Neural progenitor cell (in vitro differentiated cells): ENCODE measurements around the gene CASP10. TPM values are rescaled to one million over a fixed set of nuclear protein-coding genes. Genes with fewer than 3 reads are reported as not detected.
A peak's percentile ranks its signal among the peaks of the same experiment; 100 is the strongest.

ENCODE experiments used
- DNase-seq: peaks from one replicate; pipeline ENCODE4 v3.0.0-alpha.2; 2016; ENCODE audit warnings: low spot score
- H2AFZ ChIP-seq: fragments of 200-600 bp; sonication (generic); replicated peaks from 2 replicates; pipeline ENCODE4 v1.6.1; 2016; ENCODE audit warnings: antibody characterized with exemption
- H3F3A ChIP-seq: fragments of 200-600 bp; sonication (generic); 2 replicates; pipeline ENCODE4 v1.6.1; 2016; ENCODE audit warnings: antibody characterized with exemption, low read depth
- H3K27ac ChIP-seq: fragments of 200-600 bp; sonication (generic); 2 replicates; pipeline ENCODE4 v1.5.1; 2016; ENCODE audit warnings: mild to moderate bottlenecking
- H3K27me3 ChIP-seq: fragments of 200-600 bp; sonication (generic); 2 replicates; pipeline ENCODE4 v1.6.1; 2016; ENCODE audit warnings: mild to moderate bottlenecking, moderate library complexity
- H3K36me3 ChIP-seq: fragments of 200-600 bp; sonication (generic); 2 replicates; pipeline ENCODE4 v1.5.1; 2016
- H3K4me1 ChIP-seq: fragments of 200-600 bp; sonication (generic); 2 replicates; pipeline ENCODE4 v1.6.1; 2016; ENCODE audit warnings: mixed run types
- H3K4me2 ChIP-seq: fragments of 200-600 bp; sonication (generic); 2 replicates; pipeline ENCODE4 v1.6.1; 2016
- H3K4me3 ChIP-seq: fragments of 200-600 bp; sonication (generic); 2 replicates; pipeline ENCODE4 v1.5.1; 2016
- H3K79me2 ChIP-seq: fragments of 200-600 bp; sonication (generic); 2 replicates; pipeline ENCODE4 v1.6.1; 2016; ENCODE audit warnings: low read depth
- H3K9ac ChIP-seq: fragments of 200-600 bp; sonication (generic); 2 replicates; pipeline ENCODE4 v1.6.1; 2016
- H3K9me3 ChIP-seq: fragments of 200-600 bp; sonication (generic); 2 replicates; pipeline ENCODE4 v1.5.1; 2016; ENCODE audit warnings: low read depth
- H4K20me1 ChIP-seq: fragments of 200-600 bp; sonication (generic); 2 replicates; pipeline ENCODE4 v1.6.1; 2016; ENCODE audit warnings: low read depth
- H3K27ac Mint-ChIP-seq: 3 replicates; pipeline ENCODE4 v1.8.0; 2021; ENCODE audit warnings: mixed read lengths
- H3K27me3 Mint-ChIP-seq: 2 replicates; pipeline ENCODE4 v1.8.0; 2022; ENCODE audit warnings: low read depth, mild to moderate bottlenecking, inconsistent platforms, moderate library complexity, mixed read lengths; ENCODE audit not compliant: insufficient read depth
- H3K36me3 Mint-ChIP-seq: 3 replicates; pipeline ENCODE4 v1.8.0; 2021; ENCODE audit warnings: mixed read lengths
- H3K4me1 Mint-ChIP-seq: 3 replicates; pipeline ENCODE4 v1.8.0; 2021; ENCODE audit warnings: mixed read lengths
- H3K4me3 Mint-ChIP-seq: 3 replicates; pipeline ENCODE4 v1.8.0; 2021; ENCODE audit warnings: mild to moderate bottlenecking, moderate library complexity, mixed read lengths
- H3K9me3 Mint-ChIP-seq: 3 replicates; pipeline ENCODE4 v1.8.0; 2020; ENCODE audit warnings: mixed read lengths
- EZH2 ChIP-seq: fragments of 200-600 bp; sonication (generic); IDR thresholded peaks from 2 replicates; pipeline ENCODE4 v1.6.1; 2017; ENCODE audit warnings: antibody characterized with exemption, mild to moderate bottlenecking, moderate library complexity
- EZH2phosphoT487 ChIP-seq: fragments of 200-600 bp; sonication (generic); IDR thresholded peaks from 2 replicates; pipeline ENCODE4 v1.6.1; 2017; ENCODE audit warnings: antibody characterized with exemption
- total RNA-seq: library from RNA; depleted of rRNA; stranded (reverse); fragments of >200 nt; gene quantifications from 2 replicates; pipeline ENCODE4 v1.2.3, GENCODE V29; 2015; ENCODE audit warnings: low replicate concordance
- TF ChIP-seq, protein P1 (sequence below): fragments of 200-600 bp; sonication (generic); IDR thresholded peaks from 2 replicates; pipeline ENCODE4 v1.5.1; 2017; ENCODE audit warnings: antibody characterized with exemption, mild to moderate bottlenecking

The CASP10 gene
- total RNA-seq, 1 donor from 2014 or later = 2.2 TPM

DNA sequence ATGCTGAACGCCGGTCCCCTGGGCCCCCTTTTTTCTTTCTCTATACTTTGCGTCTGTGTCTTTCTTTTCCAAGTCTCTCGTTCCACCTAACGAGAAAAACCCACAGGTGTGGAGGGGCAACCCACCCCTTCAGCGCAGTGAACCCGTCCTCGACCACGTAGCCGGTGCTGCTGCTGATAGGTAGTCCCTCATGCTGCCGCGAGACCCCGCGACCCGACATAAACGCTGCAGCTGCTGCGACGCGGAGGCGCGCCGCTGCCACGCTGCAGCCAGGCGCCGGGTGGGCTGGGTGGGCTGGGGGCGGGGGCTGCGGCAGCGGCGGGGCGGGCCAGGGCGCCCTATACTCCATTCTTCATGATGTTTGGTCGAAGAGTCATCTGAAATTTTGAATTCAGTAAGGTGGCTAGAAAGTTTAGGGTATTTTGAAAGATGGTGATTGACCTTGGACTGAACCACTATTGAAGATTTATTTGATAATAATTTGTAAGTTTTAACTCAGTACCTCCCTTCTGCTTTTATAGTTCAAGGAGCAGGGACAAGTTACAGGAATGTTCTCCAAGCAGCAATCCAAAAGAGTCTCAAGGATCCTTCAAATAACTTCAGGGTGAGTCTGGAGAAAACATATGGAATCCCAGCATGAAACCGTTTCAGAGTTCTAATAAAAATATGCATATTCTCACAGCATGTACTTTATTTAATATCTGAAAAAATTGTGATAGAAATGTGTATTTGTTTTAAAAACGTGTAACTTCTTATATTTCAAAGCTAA, 42.9 kb upstream of the CASP10 start:
- Mint-ChIP-seq H3K4me1 (peaks cover 11% of the 10 kb centered on the region), H3K9me3 (peaks cover 2% of the 10 kb centered on the region), H3K36me3 (no peaks in the 10 kb centered on the region), H3K27me3 (peaks cover 2% of the 10 kb centered on the region), H3K4me3 (no peak overlapping the region), H3K27ac (no peak overlapping the region)
- Histone ChIP-seq H3F3A (no peaks in the 10 kb centered on the region), H3K27ac (no peak overlapping the region), H3K36me3 (no peaks in the 10 kb centered on the region), H3K27me3 (peaks cover 4% of the 10 kb centered on the region), H4K20me1 (no peaks in the 10 kb centered on the region), H3K4me2 (no peak overlapping the region), H3K4me1 (peaks cover 5% of the 10 kb centered on the region), H3K9ac (no peak overlapping the region), H3K9me3 (no peaks in the 10 kb centered on the region), H3K4me3 (no peak overlapping the region), H3K79me2 (no peaks in the 10 kb centered on the region), H2AFZ (peak overlapping the region; percentile 0)
- TF ChIP-seq, protein P1, sequence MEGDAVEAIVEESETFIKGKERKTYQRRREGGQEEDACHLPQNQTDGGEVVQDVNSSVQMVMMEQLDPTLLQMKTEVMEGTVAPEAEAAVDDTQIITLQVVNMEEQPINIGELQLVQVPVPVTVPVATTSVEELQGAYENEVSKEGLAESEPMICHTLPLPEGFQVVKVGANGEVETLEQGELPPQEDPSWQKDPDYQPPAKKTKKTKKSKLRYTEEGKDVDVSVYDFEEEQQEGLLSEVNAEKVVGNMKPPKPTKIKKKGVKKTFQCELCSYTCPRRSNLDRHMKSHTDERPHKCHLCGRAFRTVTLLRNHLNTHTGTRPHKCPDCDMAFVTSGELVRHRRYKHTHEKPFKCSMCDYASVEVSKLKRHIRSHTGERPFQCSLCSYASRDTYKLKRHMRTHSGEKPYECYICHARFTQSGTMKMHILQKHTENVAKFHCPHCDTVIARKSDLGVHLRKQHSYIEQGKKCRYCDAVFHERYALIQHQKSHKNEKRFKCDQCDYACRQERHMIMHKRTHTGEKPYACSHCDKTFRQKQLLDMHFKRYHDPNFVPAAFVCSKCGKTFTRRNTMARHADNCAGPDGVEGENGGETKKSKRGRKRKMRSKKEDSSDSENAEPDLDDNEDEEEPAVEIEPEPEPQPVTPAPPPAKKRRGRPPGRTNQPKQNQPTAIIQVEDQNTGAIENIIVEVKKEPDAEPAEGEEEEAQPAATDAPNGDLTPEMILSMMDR = no peak
- no peak for TF ChIP-seq EZH2phosphoT487
- no peak for TF ChIP-seq EZH2
- no peak for DNase-seq

DNA sequence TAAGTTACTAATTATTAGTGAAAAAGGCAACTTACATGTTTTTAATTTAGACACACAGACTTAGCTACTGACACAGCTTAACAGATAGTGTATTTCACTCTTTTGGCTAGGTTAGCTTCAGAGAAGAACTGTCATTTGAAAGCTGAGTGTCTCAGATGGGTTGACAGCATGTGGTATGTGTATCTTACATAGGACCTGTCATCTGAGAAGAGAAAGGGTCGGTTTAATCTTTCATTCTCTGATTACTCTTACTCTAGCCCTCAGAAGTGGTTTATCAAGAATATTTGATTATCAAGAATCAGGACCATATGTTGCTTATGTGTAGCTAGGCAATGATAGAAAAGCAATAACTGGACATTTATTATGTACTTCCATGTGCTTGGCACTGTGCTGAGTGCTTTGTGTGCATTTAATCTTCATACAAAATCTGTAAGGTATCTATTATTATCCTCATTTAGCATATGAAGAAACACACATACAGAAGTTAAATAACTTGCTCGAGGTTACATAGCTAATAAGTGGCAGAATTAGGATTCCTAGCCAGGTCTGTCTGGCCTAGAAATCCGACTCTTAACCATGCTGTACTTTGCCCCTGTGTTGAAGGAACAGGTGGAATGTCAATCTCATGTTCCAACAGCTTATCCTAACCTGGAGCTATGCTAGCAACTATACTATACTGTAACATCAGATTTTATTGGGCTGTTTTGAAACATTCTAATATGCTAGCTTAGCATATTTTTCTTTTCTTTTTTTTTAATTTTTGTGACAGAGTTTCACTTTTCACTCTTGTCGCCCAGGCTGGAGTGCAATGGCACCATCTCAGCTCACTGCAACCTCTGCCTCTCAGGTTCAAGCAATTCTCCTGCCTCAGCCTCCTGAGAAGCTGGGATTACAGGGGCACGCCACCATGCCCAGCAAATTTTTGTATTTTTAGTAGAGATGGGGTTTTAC, 38.6 kb upstream of the CASP10 start:
- Histone ChIP-seq H3K4me3 (no peak overlapping the region), H3K36me3 (no peaks in the 10 kb centered on the region), H2AFZ (no peak overlapping the region), H3K27ac (no peak overlapping the region), H3K79me2 (no peaks in the 10 kb centered on the region), H3K4me2 (no peak overlapping the region), H3F3A (no peaks in the 10 kb centered on the region), H3K27me3 (peaks cover 4% of the 10 kb centered on the region), H3K9ac (no peak overlapping the region), H3K9me3 (no peaks in the 10 kb centered on the region), H4K20me1 (no peaks in the 10 kb centered on the region), H3K4me1 (peaks cover 3% of the 10 kb centered on the region)
- DNase-seq = no peak
- no peaks in the 10 kb centered on the region for H3K36me3 Mint-ChIP-seq
- peaks cover 2% of the 10 kb centered on the region for H3K4me1 Mint-ChIP-seq
- TF ChIP-seq EZH2phosphoT487 (no peak), EZH2 (no peak)
- TF ChIP-seq, protein P1 = no peak
- H3K9me3 Mint-ChIP-seq = peaks cover under 1% of the 10 kb centered on the region
- H3K4me3 Mint-ChIP-seq = no peak overlapping the region
- no peak overlapping the region for H3K27ac Mint-ChIP-seq
- peaks cover 4% of the 10 kb centered on the region for H3K27me3 Mint-ChIP-seq

DNA sequence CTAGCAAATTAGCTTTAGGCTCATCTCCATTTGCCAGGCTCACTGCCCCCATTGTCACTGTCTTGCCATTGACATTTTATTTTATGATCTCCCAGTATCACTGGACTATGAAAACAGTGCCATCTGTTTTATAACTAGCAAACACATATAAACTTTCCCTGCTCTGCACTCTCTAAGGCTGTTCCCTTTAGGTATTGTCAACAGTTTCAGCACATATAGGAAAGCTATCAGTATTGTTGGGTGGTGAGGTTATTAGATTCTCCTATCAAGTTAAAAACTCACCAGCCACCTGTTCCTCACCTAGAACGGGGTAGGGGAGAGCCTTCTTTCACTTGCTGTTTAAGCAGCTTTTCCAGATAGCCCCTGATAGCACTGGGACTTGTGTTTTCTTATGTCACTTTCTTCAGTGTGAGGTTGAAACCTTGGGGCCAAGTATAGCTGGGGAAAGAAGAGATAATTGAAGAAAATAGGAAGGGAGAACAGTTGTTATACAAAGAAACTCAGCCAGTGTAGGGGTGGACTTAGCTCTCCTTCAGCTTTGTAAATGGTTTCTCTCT, 34.4 kb upstream of the CASP10 start:
- Histone ChIP-seq H3K4me3 (no peak overlapping the region), H3K27me3 (no peaks in the 10 kb centered on the region), H3K36me3 (no peaks in the 10 kb centered on the region), H3K9ac (no peak overlapping the region), H3K4me1 (no peaks in the 10 kb centered on the region), H3F3A (no peaks in the 10 kb centered on the region), H4K20me1 (no peaks in the 10 kb centered on the region), H3K79me2 (no peaks in the 10 kb centered on the region), H3K9me3 (no peaks in the 10 kb centered on the region), H3K4me2 (no peak overlapping the region), H3K27ac (no peak overlapping the region), H2AFZ (no peak overlapping the region)
- no peaks in the 10 kb centered on the region for H3K4me1 Mint-ChIP-seq
- DNase-seq = no peak
- H3K9me3 Mint-ChIP-seq = no peaks in the 10 kb centered on the region
- no peak overlapping the region for H3K4me3 Mint-ChIP-seq
- peaks cover 2% of the 10 kb centered on the region for H3K27me3 Mint-ChIP-seq
- no peaks in the 10 kb centered on the region for H3K36me3 Mint-ChIP-seq
- H3K27ac Mint-ChIP-seq = no peak overlapping the region
- TF ChIP-seq EZH2 = no peak
- TF ChIP-seq EZH2phosphoT487 = no peak
- TF ChIP-seq, protein P1 = no peak
